HG02642 (cell line): ENCODE data around the gene PHACTR3.
"Not testable (repeated sequence)": the region's sequence is repeated elsewhere in the genome, so short reads cannot be mapped to it uniquely, and the experiment has no call there.

Source experiments
- ATAC-seq: cut with Tn5 transposase; IDR thresholded peaks from one replicate; pipeline ENCODE4 v1.9.1; 2021; ENCODE audit warnings: mild to moderate bottlenecking; ENCODE audit not compliant: unreplicated experiment, poor library complexity

PHACTR3 gene

DNA sequence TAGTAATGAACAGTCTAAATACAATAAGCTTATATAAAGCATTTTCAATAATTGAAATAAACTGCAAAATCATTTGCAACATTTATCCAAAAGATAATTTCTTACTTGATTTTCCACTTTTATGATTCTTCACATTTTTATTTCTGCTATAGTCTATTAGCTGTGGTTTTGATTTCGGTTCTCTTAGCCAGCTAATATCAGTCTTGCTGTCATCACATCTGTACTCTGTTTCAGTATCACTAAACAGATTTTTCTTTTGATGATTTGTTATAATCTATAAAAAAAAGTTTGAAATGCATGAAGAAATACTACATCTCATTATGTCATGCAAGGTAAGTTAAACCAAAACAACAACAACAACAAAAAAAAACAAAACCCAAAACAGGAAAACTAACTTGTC lies 275.9 kb downstream of the PHACTR3 start:
- no peak for ATAC-seq

DNA sequence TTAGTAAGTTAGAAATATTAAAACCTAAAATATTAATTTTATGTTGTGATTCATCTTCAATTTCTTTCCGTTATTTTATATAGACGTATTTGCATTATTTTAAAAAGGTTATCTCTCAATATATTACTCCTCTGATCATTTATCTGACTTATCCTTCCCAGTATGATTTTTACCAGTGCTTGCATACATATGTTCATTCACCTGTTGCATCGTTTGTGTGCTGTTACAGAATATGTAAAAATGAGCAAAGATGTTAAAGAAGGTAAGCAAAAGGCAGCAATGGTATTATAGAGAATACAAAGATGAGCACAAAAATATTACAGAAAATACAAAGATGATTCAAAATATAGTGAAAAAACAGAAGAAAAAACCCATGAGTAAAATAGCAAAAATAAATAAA lies 280.2 kb downstream of the PHACTR3 start:
- no peak for ATAC-seq

DNA sequence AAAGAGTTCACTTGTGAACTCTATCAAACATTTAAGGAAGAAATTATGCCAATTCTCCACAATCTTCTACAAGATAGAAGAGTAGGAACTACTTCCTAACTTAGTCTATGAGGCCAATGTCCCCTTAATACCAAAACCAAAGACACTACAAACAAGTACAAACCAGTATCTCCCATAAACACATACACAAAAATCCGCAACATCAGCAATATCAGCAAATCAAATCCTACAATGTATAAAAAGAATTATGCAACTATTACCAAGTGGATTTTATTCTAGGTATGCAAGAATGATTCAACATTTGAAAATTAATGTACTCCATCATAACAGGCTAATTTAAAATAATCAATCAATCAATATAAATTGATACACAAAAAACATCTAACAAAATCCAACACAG lies 283.7 kb downstream of the PHACTR3 start:
- ATAC-seq = no peak

DNA sequence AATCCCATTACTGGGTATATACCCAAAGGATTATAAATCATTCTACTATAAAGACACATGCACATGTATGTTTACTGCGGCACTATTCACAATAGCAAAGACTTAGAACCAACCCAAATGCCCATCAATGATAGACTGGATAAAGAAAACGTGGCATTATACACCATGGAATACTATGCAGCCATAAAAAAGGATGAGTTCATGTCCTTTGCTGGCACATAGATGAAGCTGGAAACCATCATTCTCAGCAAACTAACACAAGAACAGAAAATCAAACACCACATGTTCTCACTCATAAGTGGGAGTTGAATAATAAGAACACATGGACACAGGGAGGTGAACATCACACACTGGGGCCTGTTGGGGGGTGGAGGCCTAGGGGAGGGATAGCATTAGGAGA lies 285.7 kb downstream of the PHACTR3 start:
- ATAC-seq = not testable (repeated sequence)

DNA sequence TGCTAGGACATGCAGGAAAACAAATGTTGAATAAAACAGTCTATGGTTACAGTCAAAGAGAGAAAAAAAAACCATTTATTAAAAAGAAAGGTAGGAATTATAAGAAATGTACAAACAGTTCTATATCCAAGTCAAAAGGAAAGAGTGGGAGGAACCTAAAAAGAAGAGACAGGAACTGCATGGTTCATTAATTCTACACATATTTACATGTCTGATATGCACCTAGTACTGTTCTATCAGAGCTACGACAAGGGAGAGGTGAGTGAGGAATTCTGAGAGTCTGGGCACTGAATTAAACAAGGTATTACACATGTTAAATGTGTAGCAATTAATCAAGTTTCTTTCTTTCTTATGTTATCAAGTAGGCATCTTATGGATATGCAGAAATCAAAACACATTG lies 287.2 kb downstream of the PHACTR3 start:
- no peak for ATAC-seq

DNA sequence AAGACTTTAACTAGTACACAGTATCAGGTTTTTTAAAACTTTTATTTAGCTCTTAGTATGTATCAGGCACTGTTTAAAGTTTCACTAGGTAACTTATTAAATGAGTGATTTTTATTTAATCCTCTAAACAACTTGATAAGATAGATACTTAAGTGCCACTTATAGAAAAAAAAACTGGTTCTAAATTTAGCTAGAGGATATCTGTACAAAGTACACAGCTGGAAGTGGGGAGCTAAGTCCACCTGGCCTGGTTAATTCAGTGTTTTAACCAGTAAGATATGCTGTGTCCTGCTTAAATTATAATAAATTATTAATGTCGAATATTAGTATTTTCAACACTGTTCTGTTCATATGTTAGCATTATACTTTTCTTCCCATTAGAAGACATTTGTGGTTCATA lies 291.6 kb downstream of the PHACTR3 start:
- ATAC-seq = no peak
